Retinal pigment epithelial cell (primary cell): ENCODE measurements around the gene CPZ.

Experiments
- DNase-seq: peaks from one replicate; pipeline ENCODE4 v3.0.0-alpha.2; 2010; ENCODE audit warnings: low read depth
- H3K4me3 ChIP-seq: 2 replicates; pipeline ENCODE4 v1.5.1; 2011; ENCODE audit warnings: mild to moderate bottlenecking, low read length, control low read depth, moderate library complexity
- TF ChIP-seq, protein P1 (sequence below): conservative IDR thresholded peaks from 2 replicates; pipeline ENCODE4 v1.5.1; 2011; ENCODE audit warnings: low read depth, low read length, control low read depth, inconsistent platforms

Gene CPZ

DNA sequence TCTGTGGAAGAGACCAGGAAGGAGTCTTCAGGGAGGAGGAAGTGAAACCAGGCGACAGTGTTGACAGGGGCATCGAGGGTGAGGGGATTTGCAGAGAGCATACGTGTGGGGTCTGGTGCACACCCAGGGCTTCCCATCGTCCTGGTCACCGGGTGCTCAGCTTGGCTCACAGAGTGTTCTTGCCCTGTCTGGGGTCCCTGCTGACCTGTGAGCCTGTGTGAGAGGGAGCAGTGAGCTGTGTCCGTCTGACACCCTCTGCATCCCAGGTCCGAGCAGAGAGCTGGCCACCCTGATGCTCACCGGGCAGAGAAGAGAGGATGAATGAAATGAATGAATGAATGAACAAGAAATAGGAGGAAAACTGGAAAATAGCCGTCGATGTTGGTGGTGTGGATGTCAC is 46.5 kb downstream of the CPZ start:
- DNase-seq, result no peak
- TF ChIP-seq, protein P1, sequence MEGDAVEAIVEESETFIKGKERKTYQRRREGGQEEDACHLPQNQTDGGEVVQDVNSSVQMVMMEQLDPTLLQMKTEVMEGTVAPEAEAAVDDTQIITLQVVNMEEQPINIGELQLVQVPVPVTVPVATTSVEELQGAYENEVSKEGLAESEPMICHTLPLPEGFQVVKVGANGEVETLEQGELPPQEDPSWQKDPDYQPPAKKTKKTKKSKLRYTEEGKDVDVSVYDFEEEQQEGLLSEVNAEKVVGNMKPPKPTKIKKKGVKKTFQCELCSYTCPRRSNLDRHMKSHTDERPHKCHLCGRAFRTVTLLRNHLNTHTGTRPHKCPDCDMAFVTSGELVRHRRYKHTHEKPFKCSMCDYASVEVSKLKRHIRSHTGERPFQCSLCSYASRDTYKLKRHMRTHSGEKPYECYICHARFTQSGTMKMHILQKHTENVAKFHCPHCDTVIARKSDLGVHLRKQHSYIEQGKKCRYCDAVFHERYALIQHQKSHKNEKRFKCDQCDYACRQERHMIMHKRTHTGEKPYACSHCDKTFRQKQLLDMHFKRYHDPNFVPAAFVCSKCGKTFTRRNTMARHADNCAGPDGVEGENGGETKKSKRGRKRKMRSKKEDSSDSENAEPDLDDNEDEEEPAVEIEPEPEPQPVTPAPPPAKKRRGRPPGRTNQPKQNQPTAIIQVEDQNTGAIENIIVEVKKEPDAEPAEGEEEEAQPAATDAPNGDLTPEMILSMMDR, result no peak
- no peak overlapping the region for H3K4me3 ChIP-seq

DNA sequence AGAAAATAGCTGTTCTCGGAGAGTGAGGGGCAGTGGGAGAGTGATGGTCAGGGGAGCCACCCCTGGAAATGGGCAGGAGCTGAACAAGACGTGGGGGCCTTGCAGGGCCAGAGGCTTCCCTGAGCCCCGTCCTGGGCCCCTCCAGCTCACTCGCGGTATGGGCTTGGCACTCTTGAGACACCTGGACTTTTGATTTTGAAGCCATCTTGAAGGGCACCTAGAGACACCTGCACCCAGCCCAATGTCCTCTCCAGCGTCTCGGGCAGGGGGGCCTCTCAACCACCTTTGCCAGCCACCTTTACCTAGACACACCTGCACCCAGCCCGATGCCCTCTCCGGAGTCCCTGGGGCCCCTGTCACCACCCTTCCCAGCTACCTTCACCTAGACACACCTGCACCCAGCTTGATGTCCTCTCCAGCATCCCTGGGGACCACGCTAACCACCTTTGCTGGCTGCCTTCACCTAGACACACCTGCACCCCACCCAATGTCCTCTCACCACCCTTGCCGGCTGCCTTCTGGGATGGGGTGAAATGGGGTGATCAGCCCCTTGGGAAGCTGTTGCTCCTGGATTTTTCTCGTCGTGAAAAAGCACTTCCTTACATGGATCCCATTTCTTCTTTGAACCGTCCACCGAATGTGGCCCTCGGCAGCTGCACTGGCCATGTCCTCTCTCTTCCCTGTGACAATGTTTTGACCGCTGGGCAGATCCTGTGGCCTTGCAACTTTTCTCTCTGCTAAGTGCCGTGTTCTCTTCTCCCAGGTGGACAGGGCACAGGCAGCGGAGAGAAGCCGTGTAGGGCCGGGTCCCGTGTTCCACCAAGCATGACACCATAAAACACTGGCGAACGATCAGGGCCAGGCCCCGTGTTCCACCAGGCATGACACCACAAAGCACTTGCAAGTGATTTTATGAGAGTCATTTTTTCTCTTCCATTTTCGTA is 47.5 kb downstream of the CPZ start:
- no peak for DNase-seq
- no peak overlapping the region for H3K4me3 ChIP-seq
- TF ChIP-seq, protein P1, result no peak

DNA sequence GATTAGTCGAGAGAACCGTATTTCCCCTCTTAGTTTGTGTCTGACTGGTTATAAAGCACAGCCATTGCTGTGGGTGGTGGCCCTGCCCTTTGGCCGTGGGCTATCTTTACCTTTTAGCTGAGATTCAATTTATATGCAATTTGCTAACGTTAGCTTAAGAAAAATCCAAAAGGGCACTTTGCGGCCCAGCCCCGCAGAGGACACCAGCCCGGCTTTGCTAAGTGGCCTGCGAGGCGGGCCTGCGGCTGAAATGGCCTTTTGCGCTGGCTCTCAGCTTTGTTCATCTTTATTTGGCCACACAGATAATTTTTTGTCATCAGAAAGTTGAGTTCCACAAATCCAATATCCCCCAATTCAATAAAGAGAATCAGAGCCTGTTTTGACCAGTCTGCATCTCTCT is 48.3 kb downstream of the CPZ start:
- no peak for DNase-seq
- no peak overlapping the region for H3K4me3 ChIP-seq
- TF ChIP-seq, protein P1, result no peak

DNA sequence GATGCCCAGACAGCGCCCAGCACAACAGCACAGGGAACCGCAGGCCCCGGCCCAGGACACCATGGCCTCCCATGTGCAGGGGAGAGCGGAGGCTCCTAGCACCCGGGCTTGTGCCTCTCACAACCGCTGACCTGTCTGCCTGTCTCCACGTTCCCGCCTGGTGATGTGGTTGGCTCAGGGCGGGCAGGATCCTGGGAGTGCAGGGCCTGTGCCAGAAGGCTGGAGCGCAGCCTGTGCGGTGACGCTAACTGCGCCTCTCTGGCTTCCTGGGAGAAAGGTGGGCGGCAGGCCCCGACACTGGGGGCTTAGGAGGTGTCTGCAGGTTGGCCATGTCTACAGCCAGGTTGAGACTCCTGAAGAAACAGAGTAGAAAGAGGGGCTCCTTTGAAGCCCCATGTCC is 48.7 kb downstream of the CPZ start:
- H3K4me3 ChIP-seq, result no peak overlapping the region
- TF ChIP-seq, protein P1, result no peak
- DNase-seq, result no peak

DNA sequence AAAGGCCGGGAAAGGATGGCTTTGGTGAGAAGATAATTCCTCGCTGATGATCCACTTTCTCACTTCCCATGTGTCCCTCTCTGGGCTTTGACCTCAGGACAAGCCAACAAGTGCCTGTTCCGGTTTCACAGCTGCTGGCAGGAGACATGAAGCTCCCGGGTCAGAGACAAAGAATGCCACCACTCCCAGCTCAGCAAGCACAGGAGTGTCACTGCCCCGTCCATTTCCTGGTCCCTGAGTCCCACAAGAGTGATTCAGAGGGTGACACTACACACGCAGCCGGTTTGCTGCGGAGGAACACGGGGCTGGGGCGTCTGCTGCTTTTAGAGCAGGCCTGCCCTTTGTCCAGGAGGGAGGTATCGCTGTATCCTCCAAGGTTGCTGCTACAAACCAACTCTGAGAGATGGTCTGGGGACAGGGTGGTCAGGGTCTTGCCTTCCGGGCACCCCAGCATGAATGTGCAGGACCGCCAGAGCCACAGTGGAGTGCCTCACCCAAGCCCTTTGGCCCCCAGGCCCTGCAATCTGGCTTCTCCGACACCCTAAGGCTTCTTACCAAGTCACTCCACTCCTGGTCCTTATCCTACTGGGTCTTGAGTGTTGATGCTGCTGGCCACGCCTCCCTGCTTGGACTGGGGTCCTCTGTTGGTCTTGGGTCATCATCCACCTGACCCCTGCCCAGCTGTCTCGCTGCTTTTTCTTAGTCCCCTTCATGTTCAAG is 49.5 kb downstream of the CPZ start:
- TF ChIP-seq, protein P1, result no peak
- no peak for DNase-seq

DNA sequence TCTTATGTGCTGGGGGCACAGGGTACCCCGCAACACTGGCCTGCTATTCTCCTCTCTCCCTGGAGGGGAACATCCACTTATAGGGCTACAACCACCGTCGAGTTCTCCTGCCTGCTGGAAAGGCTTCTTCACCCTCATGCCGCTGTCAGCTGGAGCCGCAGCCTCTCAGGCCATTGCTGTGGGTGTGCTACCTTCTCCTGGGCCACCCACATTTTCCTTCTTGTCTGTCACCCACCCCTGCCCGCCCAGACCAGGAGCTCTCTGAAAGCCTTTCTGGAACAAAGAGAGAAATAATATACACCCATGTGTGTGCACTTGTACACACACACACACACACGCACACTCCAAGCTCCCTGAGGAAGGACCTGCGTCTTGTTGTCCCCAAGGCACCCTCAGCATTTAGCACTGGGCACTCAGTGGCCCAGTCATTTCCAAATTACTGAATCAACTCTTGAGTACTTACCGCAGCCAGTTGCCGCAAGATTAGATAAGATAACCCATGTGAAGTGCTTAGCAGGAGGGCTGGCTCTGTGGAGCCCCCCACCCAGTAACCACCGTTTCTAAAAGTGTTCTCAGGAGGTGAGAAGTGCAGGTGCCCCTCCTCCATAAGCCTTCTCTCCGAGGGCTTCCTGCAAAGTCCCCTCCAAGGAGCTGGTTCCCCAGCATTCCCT is 50.2 kb downstream of the CPZ start:
- DNase-seq, result no peak
- TF ChIP-seq, protein P1, result no peak
- H3K4me3 ChIP-seq, result no peak overlapping the region

More for the DNA sequence above, 49.5 kb downstream of the CPZ start:
- H3K4me3 ChIP-seq, result no peak overlapping the region
